GM12892 (cell line): Measurements from ENCODE around the gene CHPF2.

Experiments
- DNase-seq: peaks from one replicate; pipeline ENCODE4 v3.0.0; 2011; ENCODE audit not compliant: insufficient read length
- FAIRE-seq: peaks from 2 replicates; lab custom pipeline; 2011; peaks lifted over from hg19 to GRCh38; lab: Jason Lieb, UNC
- POLR2A ChIP-seq: IDR thresholded peaks from 2 replicates; pipeline ENCODE4 v1.6.1; 2011; ENCODE audit warnings: low read depth, low read length, control low read depth
- POLR2AphosphoS5 ChIP-seq: IDR thresholded peaks from 2 replicates; pipeline ENCODE4 v1.6.1; 2011; ENCODE audit warnings: low read depth, low read length, control low read depth
- TAF1 ChIP-seq: IDR thresholded peaks from 2 replicates; pipeline ENCODE4 v1.6.1; 2011; ENCODE audit warnings: low read depth, mild to moderate bottlenecking, control low read depth, low read length, borderline replicate concordance

Gene CHPF2

GRCh38 chr7:151206914-151207313 is 25.4 kb upstream of the CHPF2 start:
- TF ChIP-seq POLR2A (no peak), POLR2AphosphoS5 (no peak), TAF1 (no peak)
- DNase-seq (no peak), FAIRE-seq (no peak)

GRCh38 chr7:151207315-151207714 is 25.0 kb upstream of the CHPF2 start:
- FAIRE-seq (no peak), DNase-seq (no peak)
- TF ChIP-seq TAF1: no peak
- TF ChIP-seq POLR2AphosphoS5: no peak
- TF ChIP-seq POLR2A: no peak

GRCh38 chr7:151207804-151208203 is 24.5 kb upstream of the CHPF2 start:
- no peak for TF ChIP-seq POLR2A
- TF ChIP-seq TAF1: no peak
- TF ChIP-seq POLR2AphosphoS5: no peak
- FAIRE-seq (no peak), DNase-seq (no peak)

- TF ChIP-seq POLR2AphosphoS5: no peak
- TF ChIP-seq POLR2A: no peak
- TF ChIP-seq TAF1: no peak
- no peak for FAIRE-seq
These were observed 23.9 kb upstream of the CHPF2 start for GRCh38 chr7:151208253-151208862.

GRCh38 chr7:151209588-151209987 is 22.7 kb upstream of the CHPF2 start:
- no peak for TF ChIP-seq TAF1
- no peak for TF ChIP-seq POLR2AphosphoS5
- no peak for TF ChIP-seq POLR2A
- FAIRE-seq (no peak), DNase-seq (no peak)

More at GRCh38 chr7:151208253-151208862, 23.9 kb upstream of the CHPF2 start:
- no peak for DNase-seq

- FAIRE-seq (no peak), DNase-seq (no peak)
- TF ChIP-seq TAF1 (no peak), POLR2AphosphoS5 (no peak), POLR2A (no peak)
These were observed 22.0 kb upstream of the CHPF2 start, which contains the start of gene H2BK1 for GRCh38 chr7:151210087-151210854. TSS of gene H2BK1 (minus strand) at chr7:151210488. CDS start at chr7:151210318, 170 bp downstream.

GRCh38 chr7:151211155-151211772 is 21.0 kb upstream of the CHPF2 start:
- no peak for DNase-seq

GRCh38 chr7:151212626-151213025 is 19.7 kb upstream of the CHPF2 start:
- DNase-seq (no peak), FAIRE-seq (no peak)
- TF ChIP-seq POLR2A (no peak), TAF1 (no peak)

More at GRCh38 chr7:151211155-151211772, 21.0 kb upstream of the CHPF2 start:
- TF ChIP-seq POLR2A (no peak), POLR2AphosphoS5 (no peak)
- FAIRE-seq: no peak

GRCh38 chr7:151213826-151214225 is 18.5 kb upstream of the CHPF2 start:
- FAIRE-seq (no peak), DNase-seq (no peak)
- TF ChIP-seq POLR2A (no peak; the same call in 1 of the 2 replicates), TAF1 (no peak), POLR2AphosphoS5 (no peak)

GRCh38 chr7:151215396-151215795 is 16.9 kb upstream of the CHPF2 start:
- FAIRE-seq (no peak), DNase-seq (no peak)
- TF ChIP-seq POLR2A (no peak), POLR2AphosphoS5 (no peak), TAF1 (no peak)

- TF ChIP-seq TAF1 (no peak), POLR2A (no peak), POLR2AphosphoS5 (no peak)
- DNase-seq: no peak
- no peak for FAIRE-seq
These were observed 14.1 kb upstream of the CHPF2 start for GRCh38 chr7:151218170-151218569.
